ENCODE data around the gene LRRTM4.

LRRTM4 gene

DNA sequence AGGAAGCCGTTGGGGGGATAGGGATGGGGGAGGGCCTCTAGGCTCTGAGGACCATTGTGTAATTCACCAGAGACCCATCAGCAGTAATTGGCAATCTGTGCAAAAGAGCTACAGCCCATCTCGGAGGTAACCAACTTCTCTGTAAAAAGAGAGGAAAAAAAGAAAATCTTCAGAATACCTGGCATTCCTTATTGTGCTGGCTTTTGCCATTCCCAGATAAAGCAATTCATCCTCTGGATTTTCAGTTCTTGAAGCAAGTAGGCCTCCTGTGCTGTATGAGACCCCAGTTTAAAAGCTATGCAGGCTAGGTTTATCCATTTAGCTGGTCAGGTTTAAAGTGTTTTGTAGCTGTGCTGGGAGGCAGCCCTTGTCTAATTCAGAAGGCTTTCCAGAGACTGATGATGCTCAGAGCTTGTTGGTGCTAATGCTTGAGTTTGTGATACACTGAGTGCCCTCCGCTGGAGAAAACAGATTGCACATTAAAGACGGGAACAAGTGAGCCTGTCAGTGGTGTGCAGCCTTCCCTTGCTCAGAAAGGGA is at the start of gene LRRTM4:
Gene LRRTM4, minus strand, starts transcription at position 446 of the 540 bp plus-strand sequence.
- no peak for DNase-seq (ENCODE audit: low read depth)
- TF ChIP-seq CTCF (conservative IDR thresholded peaks at IDR 0.05; ENCODE audit: low read length) = no peak
- H3K4me3 ChIP-seq (ENCODE audit: low read length) = no peak within 1 kb of the TSS

GRCh38 chr2:77571545-77571944 is 49.4 kb upstream of the LRRTM4 start:
- no peak overlapping the region for H3K4me3 ChIP-seq (ENCODE audit: low read length)
- no peak for DNase-seq (ENCODE audit: low read depth)
- no peak for TF ChIP-seq CTCF (conservative IDR thresholded peaks at IDR 0.05; ENCODE audit: low read length)

- DNase-seq (ENCODE audit: low read depth) = no peak
- no peak for TF ChIP-seq CTCF (conservative IDR thresholded peaks at IDR 0.05; ENCODE audit: low read length)
- no peak overlapping the region for H3K4me3 ChIP-seq (ENCODE audit: low read length)
These were observed 45.5 kb upstream of the LRRTM4 start for GRCh38 chr2:77567723-77568122.

- DNase-seq (ENCODE audit: low read depth) = no peak
- no peak for TF ChIP-seq CTCF (conservative IDR thresholded peaks at IDR 0.05; ENCODE audit: low read length)
- no peak overlapping the region for H3K4me3 ChIP-seq (ENCODE audit: low read length)
These were observed 44.4 kb upstream of the LRRTM4 start for GRCh38 chr2:77566582-77566981.

DNA sequence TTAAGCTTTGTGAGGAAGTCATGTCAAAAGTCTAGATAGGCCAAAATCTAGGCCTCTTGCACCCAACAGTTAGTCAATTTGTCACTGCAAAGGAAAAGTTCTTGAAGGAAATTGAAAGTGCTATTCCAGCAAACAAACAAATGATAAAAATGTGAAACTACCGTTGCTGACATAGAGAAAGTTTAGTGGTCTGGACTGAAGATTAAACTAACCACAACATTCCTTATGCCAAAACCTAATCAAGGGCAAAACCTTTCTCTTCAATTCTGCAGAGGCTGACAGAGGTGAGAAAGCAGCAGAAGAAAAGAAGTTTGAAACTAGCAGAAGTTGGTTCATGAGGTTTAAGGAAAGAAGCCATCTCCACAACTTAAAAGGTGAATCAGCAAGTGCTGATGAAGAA is 44.0 kb upstream of the LRRTM4 start:
- no peak for DNase-seq (ENCODE audit: low read depth)
- TF ChIP-seq CTCF (conservative IDR thresholded peaks at IDR 0.05; ENCODE audit: low read length) = no peak

GRCh38 chr2:77552956-77553355 is 30.8 kb upstream of the LRRTM4 start:
- TF ChIP-seq CTCF (conservative IDR thresholded peaks at IDR 0.05; ENCODE audit: low read length) = no peak
- no peak overlapping the region for H3K4me3 ChIP-seq (ENCODE audit: low read length)
- no peak for DNase-seq (ENCODE audit: low read depth)

More for the DNA sequence above, 44.0 kb upstream of the LRRTM4 start:
- no peak overlapping the region for H3K4me3 ChIP-seq (ENCODE audit: low read length)

DNA sequence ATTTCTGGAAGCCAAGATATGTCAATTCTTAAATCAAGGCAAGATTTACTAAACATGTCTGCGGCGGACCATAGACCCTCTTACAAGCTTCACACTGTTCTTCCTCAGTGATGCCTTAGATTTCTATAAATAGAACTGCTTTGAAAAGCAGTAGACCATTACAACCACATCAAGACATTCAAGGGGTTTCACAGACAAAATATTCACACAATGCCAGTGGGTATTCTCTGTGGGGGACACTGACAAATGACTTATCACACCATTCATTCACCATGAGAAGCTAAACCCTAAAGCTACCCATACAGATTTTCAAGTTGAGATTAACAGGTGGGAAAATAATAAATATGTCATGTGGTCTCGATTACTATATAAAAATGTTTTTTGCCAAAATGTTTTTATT is 15.9 kb upstream of the LRRTM4 start:
- no peak for TF ChIP-seq CTCF (conservative IDR thresholded peaks at IDR 0.05; ENCODE audit: low read length)
- H3K4me3 ChIP-seq (ENCODE audit: low read length) = no peak overlapping the region
- no peak for DNase-seq (ENCODE audit: low read depth)
